Nephron (organoid): ENCODE measurements around the gene COL15A1.
A peak's percentile ranks its signal among the peaks of the same experiment; 100 is the strongest.

Source experiments
- H3K27ac Mint-ChIP-seq, 3 experiments: 2 replicates each; pipeline ENCODE4 v1.8.0; 2020; ENCODE audit warnings: mixed read lengths in 3 of 3, mild to moderate bottlenecking in 2 of 3, moderate library complexity in 1 of 3
- H3K27me3 Mint-ChIP-seq: 2 replicates; pipeline ENCODE4 v1.8.0; 2021; ENCODE audit warnings: low read depth, mild to moderate bottlenecking, moderate library complexity, mixed read lengths
- H3K36me3 Mint-ChIP-seq: 2 replicates; pipeline ENCODE4 v1.8.0; 2020; ENCODE audit warnings: low read depth, mixed read lengths
- H3K4me1 Mint-ChIP-seq: 2 replicates; pipeline ENCODE4 v1.8.0; 2020; ENCODE audit warnings: mixed read lengths
- H3K4me3 Mint-ChIP-seq, 3 experiments: 2 replicates each; pipeline ENCODE4 v1.8.0; 2020; ENCODE audit warnings: mild to moderate bottlenecking in 3 of 3, mixed read lengths in 3 of 3, moderate library complexity in 2 of 3
- H3K9me3 Mint-ChIP-seq: 2 replicates; pipeline ENCODE4 v1.8.0; 2020; ENCODE audit warnings: mixed read lengths
- TF ChIP-seq, protein P1 (sequence below), 3 experiments: fragments of 200-600 bp; sonication (generic); IDR thresholded peaks; one replicate each; pipeline ENCODE4 v1.5.0; 2021; ENCODE audit warnings: antibody characterized with exemption in 3 of 3; ENCODE audit not compliant: unreplicated experiment in 3 of 3

COL15A1 gene

DNA sequence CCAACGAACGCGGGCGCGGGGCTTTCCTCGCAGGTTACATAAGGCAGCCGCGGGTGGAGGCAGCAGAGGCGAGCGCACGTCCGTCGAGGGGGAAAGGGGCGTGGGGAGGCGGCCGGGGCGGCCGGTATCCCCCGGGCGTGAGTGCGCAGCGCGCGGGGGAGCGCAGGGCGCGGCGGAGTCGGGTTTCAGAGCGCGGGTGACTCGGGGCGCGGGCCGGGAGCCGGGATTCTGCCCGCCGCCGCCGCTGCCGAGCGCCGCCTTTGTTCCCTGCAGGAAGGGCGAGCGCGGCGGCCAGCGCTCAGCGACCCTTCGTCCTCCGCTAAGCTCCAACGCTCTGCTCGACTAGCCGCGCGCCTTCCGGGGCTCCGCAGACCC lies at the start of gene COL15A1:
Gene COL15A1, plus strand, starts transcription at position 226 of the 375 bp plus-strand sequence. CDS start 155 bp downstream, outside the sequence.
- no peaks in the 10 kb centered on the region for H3K9me3 Mint-ChIP-seq
- H3K27me3 Mint-ChIP-seq = peaks cover 81% of the 10 kb centered on the region
- no peaks in the 10 kb centered on the region for H3K36me3 Mint-ChIP-seq

DNA sequence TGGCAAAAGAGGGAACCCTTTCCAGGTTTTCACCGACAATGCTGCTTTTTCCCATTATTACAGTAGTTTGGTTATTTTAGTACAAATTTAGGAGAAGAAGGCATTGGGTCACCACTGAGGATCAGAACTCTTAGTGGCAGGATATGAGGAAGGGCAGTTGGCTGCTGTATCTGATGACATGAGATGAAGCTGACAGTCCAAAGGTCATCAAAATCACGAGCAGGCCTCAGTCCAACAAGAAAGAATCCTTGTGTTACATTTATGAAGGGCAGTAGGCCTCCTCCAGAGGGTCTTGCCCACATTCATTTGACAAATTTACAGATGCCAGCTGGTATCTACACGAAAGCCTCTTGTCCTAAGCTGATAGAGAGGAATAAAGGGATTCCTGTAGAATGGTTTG lies 49.5 kb upstream of the COL15A1 start:
- no peaks in the 10 kb centered on the region for H3K36me3 Mint-ChIP-seq

More for the DNA sequence above, at the start of gene COL15A1:
- TF ChIP-seq, protein P1, sequence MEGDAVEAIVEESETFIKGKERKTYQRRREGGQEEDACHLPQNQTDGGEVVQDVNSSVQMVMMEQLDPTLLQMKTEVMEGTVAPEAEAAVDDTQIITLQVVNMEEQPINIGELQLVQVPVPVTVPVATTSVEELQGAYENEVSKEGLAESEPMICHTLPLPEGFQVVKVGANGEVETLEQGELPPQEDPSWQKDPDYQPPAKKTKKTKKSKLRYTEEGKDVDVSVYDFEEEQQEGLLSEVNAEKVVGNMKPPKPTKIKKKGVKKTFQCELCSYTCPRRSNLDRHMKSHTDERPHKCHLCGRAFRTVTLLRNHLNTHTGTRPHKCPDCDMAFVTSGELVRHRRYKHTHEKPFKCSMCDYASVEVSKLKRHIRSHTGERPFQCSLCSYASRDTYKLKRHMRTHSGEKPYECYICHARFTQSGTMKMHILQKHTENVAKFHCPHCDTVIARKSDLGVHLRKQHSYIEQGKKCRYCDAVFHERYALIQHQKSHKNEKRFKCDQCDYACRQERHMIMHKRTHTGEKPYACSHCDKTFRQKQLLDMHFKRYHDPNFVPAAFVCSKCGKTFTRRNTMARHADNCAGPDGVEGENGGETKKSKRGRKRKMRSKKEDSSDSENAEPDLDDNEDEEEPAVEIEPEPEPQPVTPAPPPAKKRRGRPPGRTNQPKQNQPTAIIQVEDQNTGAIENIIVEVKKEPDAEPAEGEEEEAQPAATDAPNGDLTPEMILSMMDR (IDR thresholded peaks at IDR 0.05; ENCODE audit: unreplicated experiment in 3 of 3) = no peak
- H3K4me3 Mint-ChIP-seq = peak within 1 kb of the TSS; percentile 86 to 90 (median 88)
- peaks cover 38% of the 10 kb centered on the region for H3K4me1 Mint-ChIP-seq
- peak within 1 kb of the TSS in 2 of 3 experiments; percentile 7 to 15 for H3K27ac Mint-ChIP-seq

DNA sequence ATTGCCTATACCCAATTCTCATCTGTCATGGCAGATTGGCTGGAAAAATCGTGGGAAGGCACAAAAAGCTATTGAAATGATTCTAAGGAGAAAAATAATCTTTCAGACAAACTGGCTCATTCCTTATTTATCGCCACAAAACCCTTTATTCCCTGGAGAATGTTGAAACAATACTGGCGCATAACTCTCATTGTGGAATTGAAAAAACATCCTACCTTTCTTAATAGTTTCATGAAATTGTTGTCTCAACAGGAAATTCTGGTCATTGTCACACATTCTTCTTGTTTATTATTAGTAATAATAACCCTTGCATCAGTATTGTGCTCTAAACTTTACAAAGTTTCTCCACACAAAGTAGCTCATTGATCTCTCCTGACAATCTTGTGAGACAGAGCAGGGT lies 48.9 kb upstream of the COL15A1 start:
- Mint-ChIP-seq H3K9me3 (peaks cover 18% of the 10 kb centered on the region), H3K27me3 (no peaks in the 10 kb centered on the region), H3K36me3 (no peaks in the 10 kb centered on the region), H3K27ac (no peak overlapping the region), H3K4me3 (no peak overlapping the region), H3K4me1 (peaks cover 26% of the 10 kb centered on the region)
- TF ChIP-seq, protein P1 (IDR thresholded peaks at IDR 0.05; ENCODE audit: unreplicated experiment in 3 of 3) = no peak

More for the DNA sequence above, 49.5 kb upstream of the COL15A1 start:
- TF ChIP-seq, protein P1 (IDR thresholded peaks at IDR 0.05; ENCODE audit: unreplicated experiment in 3 of 3) = no peak
- H3K4me3 Mint-ChIP-seq = no peak overlapping the region
- H3K27ac Mint-ChIP-seq = no peak overlapping the region
- H3K27me3 Mint-ChIP-seq = no peaks in the 10 kb centered on the region
- H3K4me1 Mint-ChIP-seq = peaks cover 22% of the 10 kb centered on the region
- peaks cover 18% of the 10 kb centered on the region for H3K9me3 Mint-ChIP-seq

DNA sequence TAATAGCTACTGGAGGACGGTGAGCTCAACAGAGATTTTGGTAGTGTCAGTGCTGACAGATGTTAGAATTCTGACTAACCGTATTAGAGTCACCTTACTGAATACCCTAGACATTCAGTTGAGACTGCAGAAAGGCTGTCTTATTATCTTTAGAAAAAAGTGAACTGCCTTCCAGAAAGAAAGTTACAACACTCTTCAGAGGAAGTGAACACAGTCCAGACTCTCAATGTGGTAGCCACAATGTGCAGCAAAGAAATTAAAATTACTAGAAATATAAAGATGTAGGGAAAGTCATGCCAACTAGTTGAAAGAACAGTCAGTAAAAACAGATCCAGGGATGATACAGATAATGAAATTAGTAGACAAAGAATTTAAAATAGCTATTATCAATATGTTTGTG lies 47.1 kb upstream of the COL15A1 start:
- TF ChIP-seq, protein P1 (IDR thresholded peaks at IDR 0.05; ENCODE audit: unreplicated experiment in 3 of 3) = no peak
- Mint-ChIP-seq H3K27ac (no peak overlapping the region), H3K36me3 (no peaks in the 10 kb centered on the region), H3K9me3 (peaks cover 18% of the 10 kb centered on the region), H3K4me3 (no peak overlapping the region), H3K27me3 (peaks cover 3% of the 10 kb centered on the region), H3K4me1 (peaks cover 22% of the 10 kb centered on the region)

DNA sequence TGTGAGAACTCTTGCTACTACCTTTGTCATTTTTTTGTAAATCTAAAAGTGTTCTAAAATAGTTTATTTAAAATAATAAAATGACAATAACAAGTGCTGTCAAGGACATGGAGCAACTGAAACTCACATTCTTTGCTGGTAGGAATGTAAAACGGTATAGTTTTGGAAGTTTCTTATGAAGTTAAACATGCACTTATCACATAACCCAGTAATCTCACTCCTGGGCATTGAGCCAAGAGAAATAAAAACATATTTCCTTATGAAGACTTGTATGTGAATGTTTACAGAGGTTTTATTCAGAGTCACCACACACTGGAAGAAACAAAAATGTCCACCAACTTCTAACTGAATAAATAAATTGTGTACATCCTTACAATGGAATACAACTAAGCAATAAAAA lies 46.0 kb upstream of the COL15A1 start:
- Mint-ChIP-seq H3K27ac (peak overlapping the region in 2 of 3 experiments; percentile 10 to 79), H3K4me1 (peaks cover 18% of the 10 kb centered on the region), H3K36me3 (no peaks in the 10 kb centered on the region), H3K27me3 (peaks cover 3% of the 10 kb centered on the region), H3K4me3 (no peak overlapping the region), H3K9me3 (peaks cover 18% of the 10 kb centered on the region)
- TF ChIP-seq, protein P1 (IDR thresholded peaks at IDR 0.05; ENCODE audit: unreplicated experiment in 3 of 3) = no peak

DNA sequence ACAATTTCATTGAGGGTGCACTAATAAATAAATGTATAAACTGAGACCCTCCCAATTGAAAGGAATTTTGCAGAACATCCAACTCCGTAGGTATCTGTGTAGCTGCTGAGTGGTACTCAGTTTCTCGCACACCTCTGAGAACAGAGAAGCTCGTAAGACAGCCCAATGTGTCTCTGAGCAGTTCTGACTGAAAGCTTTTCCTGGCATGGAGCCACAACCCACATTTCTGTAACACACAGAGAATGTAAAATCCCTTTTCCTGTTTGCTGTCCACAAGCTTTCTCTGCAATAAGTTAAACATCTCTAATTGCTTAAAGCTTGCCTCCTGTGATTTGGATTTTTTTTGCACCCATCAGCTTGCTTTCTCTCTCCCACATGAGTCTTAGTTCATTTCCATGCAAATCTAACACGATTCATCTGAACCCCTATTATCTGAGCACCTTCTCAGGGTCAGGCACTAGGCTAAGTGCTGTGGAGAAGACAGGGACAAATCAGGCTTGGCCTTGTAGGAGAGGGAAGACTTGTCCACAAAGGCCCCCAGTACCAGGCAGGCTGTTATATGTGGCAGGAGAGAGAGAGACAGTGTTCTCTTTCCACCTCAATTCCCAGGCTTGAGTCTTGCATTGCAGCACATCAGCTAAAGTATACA lies 44.2 kb upstream of the COL15A1 start:
- Mint-ChIP-seq H3K9me3 (peaks cover 18% of the 10 kb centered on the region), H3K4me1 (peaks cover 25% of the 10 kb centered on the region), H3K27me3 (peaks cover 3% of the 10 kb centered on the region), H3K36me3 (no peaks in the 10 kb centered on the region), H3K27ac (peak overlapping the region; percentile 79 to 85 (median 82)), H3K4me3 (no peak overlapping the region)
- TF ChIP-seq, protein P1 (IDR thresholded peaks at IDR 0.05; ENCODE audit: unreplicated experiment in 3 of 3) = no peak
